GM18909 (cell line): ENCODE measurements around the gene KCNIP2.
A peak's percentile ranks its signal among the peaks of the same experiment; 100 is the strongest.

Source experiments
- ATAC-seq: cut with Tn5 transposase; IDR thresholded peaks from one replicate; pipeline ENCODE4 v1.9.1; 2021; ENCODE audit warnings: mild to moderate bottlenecking; ENCODE audit not compliant: unreplicated experiment, poor library complexity

The KCNIP2 gene

DNA sequence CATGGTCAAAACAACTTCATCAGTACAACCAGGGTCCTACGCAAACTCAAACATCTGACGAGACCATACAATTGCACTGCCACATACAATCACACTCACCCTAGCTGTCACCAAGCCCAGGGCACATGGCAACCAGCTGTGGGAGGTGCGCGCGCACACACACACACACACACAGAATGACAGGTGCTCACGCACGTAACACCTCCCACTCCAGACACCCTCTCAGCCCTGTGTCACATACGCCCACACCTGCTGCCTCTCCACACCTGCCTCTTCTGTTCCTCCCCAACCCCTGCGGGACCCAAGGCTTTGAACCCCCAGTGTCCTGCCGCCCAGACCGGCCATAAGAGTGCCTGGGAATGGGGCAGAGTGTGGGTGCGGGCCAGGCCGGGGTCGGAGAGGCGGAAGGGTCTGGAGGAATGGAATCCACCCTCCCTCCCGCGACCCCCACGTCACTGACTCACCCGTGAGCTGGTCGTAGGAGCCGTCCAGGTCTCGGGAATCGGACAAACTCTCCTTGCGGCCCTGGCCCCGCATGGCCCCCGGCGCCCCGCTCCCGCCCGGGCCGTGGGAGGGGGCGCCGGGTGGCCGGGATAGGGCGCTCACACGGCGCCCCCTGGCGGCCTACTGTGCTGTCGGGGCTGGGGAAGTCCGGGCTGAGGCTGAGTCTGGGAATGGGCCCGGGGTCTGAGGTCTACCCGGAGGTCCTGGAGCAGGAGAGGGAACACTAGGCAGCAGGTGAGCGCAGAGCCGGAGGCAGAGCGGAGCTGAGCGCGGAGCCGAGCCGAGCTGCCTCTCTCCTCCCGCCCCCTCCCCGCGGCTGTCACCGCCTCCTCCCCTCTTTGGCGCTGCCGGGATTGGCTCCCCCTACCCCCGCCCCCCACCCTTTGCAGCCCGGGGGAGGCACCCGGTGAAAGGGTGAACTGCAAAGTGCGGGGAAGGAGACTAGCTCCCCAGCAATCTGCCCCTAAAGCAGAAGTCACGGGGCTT is at the start of gene KCNIP2:
Gene KCNIP2, minus strand, starts transcription at position 769 of the 990 bp plus-strand sequence. Its CDS starts 232 bp downstream, at position 537.
- ATAC-seq: no peak

- ATAC-seq: no peak
Measured at GRCh38 chr10:101892782-101893391, 49.3 kb upstream of the KCNIP2 start.

- no peak for ATAC-seq
Measured at GRCh38 chr10:101889256-101890210, 45.9 kb upstream of the KCNIP2 start.

GRCh38 chr10:101888251-101888949 is 44.8 kb upstream of the KCNIP2 start:
- ATAC-seq: no peak

- ATAC-seq: no peak
Measured at GRCh38 chr10:101887775-101888174, 44.2 kb upstream of the KCNIP2 start.

DNA sequence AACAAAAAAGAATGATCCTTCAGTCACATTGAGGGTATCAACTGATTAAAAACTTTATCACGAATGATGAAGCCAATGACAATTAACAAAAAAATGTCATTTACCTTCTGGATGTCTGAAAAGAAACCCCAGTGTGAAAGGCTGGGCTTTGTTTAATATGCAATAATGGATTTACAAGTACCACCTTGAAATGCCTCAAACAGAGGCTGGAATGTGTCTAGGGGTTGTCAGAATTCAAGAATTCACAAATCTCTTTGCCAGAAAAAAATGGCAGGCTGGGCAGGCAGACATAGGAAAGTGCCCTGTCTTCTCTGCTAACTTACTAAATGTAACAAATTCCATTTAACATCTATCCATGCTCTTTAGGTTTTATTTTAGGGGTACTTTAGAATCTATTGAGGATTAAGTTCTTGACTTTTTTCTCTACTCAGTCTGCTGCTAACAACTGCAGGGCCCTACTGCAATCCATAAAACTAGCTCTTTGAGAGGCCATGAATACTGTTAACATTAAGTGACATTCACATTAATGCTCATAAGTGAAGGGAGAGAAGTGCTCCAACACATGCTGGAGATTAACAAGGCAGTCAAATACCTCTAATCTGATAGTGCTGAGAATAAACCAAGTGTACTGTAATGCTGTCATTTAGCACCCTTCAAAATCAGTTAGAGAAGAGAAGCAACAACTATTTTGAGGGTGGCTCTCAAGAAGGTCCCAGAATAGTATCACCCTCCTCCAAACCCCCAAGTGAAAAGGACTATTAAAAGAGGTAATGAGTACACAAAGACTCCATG is 43.1 kb upstream of the KCNIP2 start:
- no peak for ATAC-seq

DNA sequence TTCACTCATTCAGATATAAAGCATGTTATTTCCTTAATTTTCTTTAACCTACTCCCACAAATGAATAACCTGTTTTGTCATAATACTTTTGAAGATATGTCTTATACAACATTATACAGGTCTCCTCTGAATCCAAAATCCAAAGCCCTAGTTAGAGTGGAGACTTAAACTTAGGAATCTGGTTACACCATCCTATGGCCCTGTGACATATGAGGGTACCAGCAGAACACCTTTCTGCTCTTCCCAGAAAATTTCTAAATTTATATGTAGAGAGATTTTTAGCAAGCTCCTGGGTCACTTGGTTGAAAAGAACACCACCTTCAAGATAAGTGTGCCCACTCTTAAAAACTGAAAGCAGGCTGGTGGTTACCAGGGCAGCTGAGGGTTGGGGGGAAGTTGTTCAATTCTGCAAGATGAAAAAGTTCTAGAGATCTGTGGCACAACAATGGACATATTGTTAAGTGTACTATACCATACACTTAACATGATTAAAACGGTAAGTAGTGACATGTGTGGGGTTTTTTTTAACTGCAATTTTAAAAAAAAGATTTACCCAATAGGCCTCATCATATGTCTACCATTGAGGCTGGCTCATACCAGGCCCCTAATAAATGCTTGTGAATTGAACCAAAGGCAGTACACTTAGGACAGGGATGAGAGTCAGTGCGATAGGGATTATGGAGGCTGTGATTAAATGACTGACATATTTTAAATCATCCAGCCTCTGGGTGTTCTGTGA is 37.6 kb upstream of the KCNIP2 start:
- no peak for ATAC-seq

DNA sequence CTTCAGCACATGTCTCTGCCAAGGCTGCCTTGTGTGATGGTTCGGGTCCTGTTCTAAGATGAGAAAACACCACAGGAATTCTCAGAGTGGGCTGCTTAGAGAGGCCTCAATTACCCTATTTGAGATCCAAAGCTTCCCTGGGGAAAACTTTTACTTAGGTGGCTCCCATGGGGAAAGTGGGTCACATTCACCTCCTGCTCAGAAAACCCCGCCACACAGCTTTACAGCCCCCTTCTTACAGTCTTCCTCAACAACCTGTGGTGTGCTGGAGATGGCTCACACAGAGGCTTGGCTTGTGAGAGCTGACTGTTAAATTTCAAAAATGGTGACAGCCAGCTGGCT is 36.6 kb upstream of the KCNIP2 start:
- no peak for ATAC-seq

DNA sequence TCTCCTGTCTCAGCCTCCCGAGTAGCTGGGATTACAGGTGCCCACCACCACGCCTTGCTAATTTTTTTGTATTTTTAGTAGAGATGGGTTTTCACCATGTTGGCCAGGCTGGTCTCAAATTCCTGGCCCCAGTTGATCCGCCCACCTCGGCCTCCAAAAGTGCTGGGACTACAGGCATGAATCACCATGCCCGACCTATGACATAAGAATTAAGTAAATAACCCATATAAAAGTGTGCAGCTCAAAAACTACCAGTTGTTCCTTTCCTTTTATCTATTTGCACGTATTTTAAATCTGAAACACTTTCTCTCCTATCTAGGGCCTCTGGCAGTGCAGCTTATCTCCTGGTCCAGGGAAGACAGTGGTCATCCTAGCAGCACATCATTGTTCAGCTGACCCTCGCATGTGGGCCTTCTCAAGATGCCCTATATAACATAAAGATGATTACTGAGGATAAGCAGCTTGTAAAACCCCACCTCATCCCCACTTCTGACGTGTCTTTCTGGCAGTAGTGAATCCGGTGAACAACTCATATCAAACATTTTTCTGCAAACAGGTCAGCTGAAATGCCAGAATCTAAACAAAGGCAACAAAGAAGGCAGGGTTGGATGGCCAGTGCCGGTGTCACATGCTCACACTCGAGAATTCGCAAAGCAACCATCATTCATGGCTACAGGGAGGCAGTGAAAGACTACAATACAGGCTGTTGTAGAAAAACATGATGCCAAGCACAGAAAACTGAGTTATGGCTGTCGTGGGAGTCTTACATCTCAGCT is 36.0 kb upstream of the KCNIP2 start:
- no peak for ATAC-seq

- ATAC-seq: no peak
Measured at GRCh38 chr10:101878869-101879268, 35.3 kb upstream of the KCNIP2 start.

- ATAC-seq: no peak
Measured at GRCh38 chr10:101875068-101875688, 31.6 kb upstream of the KCNIP2 start.

DNA sequence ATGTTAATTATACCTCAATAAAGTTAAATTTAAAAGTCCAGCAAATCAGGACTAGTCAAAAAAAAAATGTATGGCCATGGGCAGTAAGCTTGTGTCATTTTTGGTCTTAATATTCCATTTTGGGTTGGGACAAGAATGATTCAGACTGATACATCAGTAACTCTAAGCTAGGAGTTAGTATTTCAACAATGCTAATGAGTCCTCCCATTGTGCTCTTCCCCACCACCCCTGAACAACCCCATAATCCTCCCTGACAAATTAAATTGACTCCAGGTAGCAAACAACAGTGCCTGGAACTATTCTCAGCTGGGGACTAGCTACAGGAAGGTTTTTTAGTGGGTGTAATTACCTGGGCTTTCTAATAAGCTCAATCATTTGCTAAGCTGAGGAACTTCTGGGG is 30.7 kb upstream of the KCNIP2 start:
- no peak for ATAC-seq

DNA sequence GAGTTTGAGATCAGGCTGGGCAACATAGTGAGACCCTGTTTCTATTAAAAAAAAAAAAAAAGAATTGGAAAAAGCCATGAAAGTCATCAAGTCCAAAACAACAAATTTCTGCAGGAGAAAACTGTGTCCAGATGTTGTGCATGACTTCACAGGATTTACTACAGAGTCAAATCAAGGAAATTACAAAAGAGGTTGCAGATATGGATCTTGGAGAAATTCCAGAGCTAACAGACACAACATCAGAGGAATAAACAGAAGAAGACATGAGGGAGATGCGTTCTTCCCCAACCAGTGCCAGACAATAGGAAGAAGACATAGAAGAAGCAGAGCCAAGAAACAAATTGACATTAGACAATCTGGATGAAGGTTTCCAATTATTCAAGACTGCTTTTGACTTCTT is 24.3 kb upstream of the KCNIP2 start:
- ATAC-seq: no peak

DNA sequence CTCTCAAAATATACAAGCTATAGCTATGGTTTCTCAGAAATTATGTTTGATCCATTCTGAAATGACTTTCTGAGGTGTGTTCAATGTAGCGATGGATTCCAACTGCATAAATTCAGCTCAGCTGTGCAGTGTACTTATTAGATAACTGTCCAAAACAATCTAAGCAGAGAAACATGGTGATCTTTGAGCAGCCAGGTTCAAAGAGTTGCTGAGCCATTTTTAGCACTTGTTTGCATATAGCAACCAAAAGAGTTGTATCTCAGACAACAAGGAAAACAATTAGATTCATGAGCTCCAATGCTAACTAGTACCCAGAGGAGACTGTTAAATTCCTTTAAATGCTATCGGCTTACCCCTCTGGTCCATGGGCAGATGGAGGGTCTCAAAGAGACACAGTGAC is 15.9 kb upstream of the KCNIP2 start:
- ATAC-seq: no peak

- peak; percentile 76 for ATAC-seq
Measured at GRCh38 chr10:101858723-101859500, 15.3 kb upstream of the KCNIP2 start.

DNA sequence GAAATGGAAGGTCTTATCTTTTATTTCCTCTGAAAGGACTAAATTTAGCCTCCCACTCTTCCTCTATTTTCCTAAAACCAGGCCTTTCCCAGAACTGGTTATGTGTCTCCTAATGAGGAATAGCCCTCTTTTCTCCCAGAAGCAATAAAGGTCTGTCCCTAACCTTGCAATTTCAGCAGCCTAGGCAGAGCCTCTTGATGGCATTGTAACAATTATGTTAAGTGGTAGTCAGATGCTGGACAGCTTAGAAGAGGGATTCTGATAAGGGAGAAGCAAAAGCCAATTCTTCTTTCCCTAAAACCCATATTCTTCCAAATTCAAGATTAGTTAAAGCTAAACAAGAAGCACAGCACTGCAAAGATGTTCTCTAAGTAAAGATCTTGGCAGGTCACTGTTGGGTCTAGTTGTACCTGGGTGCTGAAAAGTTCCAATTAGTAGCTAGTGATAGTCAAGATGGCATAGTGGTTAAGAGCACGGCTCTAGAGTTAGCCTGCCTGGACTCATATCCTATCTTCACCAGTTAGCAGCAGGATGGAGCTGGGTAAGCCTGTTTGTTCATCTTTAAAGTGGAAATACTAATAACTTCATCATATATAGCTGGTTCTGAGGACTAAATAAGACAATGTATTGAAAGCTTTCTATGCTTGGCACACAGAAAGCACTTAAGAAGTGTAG is 14.3 kb upstream of the KCNIP2 start:
- no peak for ATAC-seq
